UCSD-AML1 (cell line): ENCODE measurements around the gene RASSF4.
"Not testable (repeated sequence)": the region's sequence is repeated elsewhere in the genome, so short reads cannot be mapped to it uniquely, and the experiment has no call there.

ENCODE experiments used
- DNase-seq: peaks from one replicate; lab custom pipeline; 2025; ENCODE audit not compliant: unreplicated experiment; lab: John Stamatoyannopoulos, UW

Gene RASSF4

GRCh38 chr10:45001381-45002148, 42.0 kb downstream of the RASSF4 start:
- no peak for DNase-seq

DNA sequence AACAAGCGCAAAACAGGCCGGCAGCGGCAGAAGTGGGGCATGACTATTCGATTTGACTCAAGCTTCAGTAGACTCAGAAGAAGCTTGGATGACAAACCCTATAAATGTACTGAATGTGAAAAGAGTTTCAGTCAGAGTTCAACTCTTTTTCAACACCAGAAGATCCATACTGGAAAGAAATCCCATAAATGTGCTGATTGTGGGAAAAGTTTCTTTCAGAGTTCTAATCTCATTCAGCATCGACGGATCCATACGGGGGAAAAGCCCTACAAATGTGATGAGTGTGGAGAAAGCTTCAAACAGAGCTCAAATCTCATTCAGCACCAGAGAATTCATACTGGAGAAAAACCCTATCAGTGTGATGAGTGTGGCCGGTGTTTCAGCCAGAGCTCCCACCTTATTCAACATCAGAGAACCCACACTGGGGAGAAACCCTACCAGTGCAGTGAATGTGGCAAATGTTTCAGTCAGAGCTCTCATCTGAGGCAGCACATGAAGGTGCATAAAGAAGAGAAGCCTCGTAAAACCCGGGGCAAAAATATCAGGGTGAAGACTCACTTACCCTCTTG, 43.9 kb downstream of the RASSF4 start:
- no peak for DNase-seq

- DNase-seq = no peak
Observed at GRCh38 chr10:45004661-45005060, 45.1 kb downstream of the RASSF4 start.

DNA sequence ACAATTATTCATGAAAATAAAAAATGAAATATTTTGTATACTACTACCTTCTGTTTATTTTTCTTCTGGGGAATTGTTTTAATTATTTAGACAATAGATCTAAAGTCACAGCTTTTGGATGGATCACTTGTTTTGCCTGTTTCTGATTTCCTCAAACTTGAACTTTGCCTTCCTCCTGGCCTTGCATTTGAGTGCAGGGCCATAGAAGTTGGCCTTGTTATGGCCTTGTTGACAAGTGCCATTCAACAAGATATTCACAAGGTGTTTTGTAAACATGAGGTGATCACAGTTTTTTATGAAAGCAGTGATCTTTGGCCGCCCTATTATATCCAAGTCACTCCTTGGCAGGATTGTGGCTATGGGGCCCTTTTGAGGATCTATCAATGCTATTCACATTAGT, 45.7 kb downstream of the RASSF4 start:
- no peak for DNase-seq

GRCh38 chr10:45006276-45007030, 46.9 kb downstream of the RASSF4 start:
- no peak for DNase-seq

- no peak for DNase-seq
Observed at GRCh38 chr10:45008524-45009161, 49.0 kb downstream of the RASSF4 start.

DNA sequence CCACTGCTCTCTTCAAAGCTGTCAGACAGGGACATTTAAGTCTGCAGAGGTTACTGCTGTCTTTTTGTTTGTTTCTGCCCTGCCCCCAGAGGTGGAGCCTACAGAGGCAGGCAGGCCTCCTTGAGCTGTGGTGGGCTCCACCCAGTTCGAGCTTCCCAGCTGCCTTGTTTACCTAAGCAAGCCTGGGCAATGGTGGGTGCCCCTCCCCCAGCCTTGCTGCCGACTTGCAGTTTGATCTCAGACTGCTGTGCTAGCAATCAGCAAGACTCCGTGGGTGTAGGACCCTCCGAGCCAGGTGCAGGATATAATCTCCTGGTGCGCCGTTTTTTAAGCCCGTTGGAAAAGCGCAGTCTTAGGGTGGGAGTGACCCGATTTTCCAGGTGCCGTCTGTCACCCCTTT, 55.0 kb downstream of the RASSF4 start:
- DNase-seq = not testable (repeated sequence)

DNA sequence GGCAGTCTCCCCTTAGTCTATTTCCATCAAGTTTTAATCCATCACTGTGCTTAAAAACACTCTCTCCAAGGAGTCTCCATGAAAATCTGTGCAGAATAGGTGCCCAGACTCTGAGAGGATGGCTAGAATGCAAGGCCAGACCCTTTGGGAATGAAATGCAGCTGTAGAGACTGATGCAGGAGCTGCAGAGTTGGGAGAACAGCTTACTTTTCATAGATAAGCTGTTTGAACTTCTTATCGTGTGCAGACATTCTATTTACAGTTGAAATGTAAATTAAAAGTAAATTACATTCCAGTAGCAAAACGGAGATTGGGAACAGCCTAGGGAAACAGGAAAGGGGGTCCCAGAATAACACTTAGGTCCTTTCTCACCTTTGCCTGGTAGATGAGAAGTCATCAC, 56.0 kb downstream of the RASSF4 start:
- no peak for DNase-seq

DNA sequence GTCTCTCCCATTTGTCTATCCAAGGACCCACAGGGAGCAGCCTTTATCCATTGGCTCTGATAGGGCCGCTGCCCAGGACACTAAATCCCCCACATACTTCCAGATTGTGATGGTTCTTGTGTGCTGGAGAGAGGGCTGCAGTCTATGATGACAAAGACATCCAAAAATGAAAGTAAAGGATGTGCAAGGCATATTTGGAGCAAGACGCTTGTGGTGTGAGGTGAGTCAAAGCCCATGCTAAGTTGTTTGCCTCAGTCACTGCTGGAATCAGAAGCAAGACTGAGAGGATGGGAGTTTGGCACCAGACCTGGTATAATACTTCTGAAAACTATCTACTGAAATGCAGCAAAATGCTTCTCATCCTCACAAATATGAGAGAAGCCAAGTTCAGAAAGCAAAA, 63.8 kb downstream of the RASSF4 start:
- no peak for DNase-seq

- DNase-seq = no peak
Observed at GRCh38 chr10:45034301-45034700, 74.7 kb downstream of the RASSF4 start.

GRCh38 chr10:45035673-45036072, 76.1 kb downstream of the RASSF4 start:
- no peak for DNase-seq

DNA sequence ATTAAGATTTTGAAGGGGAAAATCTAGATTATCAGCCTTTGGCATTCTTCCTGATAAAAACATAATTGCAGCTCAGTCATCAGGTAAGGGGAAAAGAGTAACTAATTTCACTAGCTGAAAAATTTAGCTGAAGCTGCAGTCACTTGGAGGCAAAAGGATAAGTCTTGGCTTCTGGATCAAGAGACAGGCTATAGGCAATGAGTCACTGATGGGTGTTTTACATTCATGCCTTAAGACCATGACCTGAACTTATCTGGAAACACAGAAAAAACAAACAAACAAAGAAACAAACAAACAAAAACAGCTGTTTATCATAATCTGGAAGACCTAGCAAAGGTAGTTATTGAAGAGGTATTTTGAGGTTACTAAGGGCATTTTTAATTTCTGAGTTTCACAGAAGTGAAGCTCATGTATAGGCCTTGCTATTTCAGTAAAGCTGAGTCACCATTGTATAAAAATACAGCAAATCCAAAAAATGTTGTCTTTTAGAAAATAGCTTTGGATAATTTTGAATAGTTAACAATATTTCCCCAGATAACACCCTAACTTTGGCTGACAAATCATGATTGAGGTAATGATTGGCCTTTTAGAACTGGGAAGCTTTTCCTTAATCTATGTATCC, 81.4 kb downstream of the RASSF4 start:
- DNase-seq = no peak

DNA sequence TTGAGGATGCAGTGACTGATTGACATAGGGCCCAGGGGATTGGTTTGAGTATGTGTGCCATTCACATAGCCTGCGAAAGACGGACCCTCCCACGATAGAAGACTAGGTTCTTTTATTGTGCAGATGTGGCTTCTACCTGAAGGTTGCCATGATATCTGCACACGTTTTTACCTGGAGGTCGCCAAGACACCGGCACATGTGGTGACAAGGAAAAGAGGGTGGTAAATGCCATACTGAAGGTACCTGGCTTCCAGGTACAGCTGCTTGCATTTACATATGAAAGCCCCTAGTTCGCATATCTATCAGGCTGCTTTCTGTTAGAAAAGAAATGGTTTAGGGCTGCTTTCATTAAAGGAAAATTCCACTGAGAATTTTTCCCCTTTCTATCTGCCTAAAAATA, 84.7 kb downstream of the RASSF4 start:
- no peak for DNase-seq
